OCI-M2 (cell line): ENCODE data around the gene CKMT1A.
"Not testable (repeated sequence)": the region's sequence is repeated elsewhere in the genome, so short reads cannot be mapped to it uniquely, and the experiment has no call there.

Source experiments
- DNase-seq: peaks from one replicate; lab custom pipeline; 2025; ENCODE audit not compliant: unreplicated experiment; lab: John Stamatoyannopoulos, UW

Gene CKMT1A

DNA sequence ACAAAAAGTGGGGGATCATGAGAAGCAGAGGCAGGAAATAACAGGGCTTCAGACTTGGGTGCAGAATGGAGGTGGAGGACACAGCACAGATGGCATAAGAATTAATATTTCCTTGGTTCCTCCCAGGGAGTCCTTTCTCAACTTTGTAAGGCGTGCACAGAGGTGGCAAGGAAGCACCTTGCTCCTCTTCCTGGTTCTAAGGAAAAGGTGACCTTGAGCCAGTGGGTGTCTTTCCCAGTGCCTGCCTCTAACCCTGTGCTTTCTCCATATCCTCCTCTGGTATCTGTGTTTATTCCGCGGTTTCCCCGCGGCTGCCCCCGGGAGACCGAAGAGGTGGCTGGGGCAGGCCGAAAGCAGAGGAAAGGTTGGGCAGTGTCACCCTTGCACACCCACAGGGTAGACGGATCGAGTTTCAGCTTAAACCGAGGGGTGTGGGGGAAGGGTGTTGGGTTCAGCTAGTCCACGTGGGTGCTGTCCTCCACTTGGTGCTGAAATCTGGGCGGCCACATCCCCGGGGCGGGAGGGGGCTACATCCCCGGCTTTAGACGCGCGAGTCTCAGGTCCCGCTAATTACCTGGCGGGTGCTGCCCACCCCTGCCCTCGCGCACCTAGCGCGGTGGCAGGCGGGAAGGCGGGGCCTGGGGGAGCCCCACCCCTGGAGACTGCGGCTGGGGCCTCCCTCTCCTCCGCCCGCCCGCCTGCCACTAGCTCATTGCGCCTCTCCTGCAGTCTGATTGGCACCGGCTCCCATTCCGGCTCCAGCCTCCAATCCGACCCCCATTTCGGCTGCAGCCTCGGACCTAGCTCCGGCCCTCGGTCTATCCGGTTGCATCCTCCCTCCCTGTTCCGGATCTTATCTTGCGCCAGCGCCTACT lies at the start of gene CKMT1A:
Gene CKMT1A, plus strand, starts transcription at position 712 of the 875 bp plus-strand sequence. CDS start 192 bp downstream, outside the sequence.
- DNase-seq: not testable (repeated sequence)

DNA sequence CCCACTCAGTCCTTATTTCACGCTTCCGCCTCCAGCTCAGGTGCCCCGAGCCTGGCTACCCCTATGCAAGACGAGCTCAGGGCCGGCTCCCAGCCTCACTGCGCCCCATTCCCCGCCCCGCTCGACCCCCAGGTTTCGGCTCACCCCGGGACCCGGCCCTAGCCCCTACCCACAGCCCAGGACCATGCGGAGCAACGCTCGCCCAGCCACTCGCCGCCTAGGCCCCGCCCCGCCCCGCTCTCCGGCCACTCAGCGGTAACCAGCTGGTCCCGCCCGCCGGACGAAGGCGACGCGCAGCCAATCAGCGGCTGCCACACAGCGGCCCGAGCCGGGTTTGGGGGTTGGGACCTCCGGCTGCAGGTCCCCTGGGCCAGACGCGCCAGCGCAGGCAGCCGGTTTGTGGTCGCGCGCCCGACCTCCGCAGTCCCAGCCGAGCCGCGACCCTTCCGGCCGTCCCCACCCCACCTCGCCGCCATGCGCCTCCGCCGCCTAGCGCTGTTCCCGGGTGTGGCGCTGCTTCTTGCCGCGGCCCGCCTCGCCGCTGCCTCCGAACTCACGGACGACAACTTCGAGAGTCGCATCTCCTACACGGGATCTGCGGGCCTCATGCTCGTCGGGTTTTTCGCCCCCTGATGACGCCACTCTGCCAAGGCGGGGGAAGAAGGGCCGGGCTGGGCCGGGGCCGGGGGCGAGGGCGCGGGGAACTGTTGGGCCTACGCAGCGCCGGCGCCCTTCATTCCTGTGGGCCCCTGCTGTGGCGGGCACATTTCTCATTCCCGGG lies 44.8 kb upstream of the CKMT1A start, which contains the start of gene CATSPER2:
Gene CATSPER2, minus strand, starts transcription at position 196 of the 781 bp plus-strand sequence. CDS start 783 bp downstream, outside the sequence.
- DNase-seq: no peak

DNA sequence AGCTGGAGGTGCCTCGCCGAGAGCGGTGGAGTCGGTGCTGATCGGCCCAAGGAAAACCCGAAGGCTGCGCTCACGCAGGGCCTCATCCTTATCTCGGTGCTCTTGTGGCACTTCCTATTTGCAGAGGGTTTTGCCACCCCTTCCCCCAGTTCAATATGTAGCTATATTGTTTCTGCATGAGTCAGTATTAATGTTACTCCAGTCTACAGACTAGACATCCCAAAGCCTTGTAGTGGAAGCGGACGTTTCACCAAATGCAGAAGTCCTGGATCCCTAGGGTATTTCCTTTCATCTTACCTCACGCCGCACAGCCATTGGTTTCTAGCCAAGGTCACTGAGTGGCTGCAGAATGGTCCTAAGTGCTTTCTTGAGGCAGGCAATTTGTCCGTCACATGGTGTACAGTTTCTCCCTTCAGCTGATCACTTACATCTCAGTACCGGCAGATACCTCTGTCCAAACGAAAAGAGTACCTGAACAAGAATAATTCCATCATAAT lies 44.2 kb upstream of the CKMT1A start:
- not testable (repeated sequence) for DNase-seq

DNA sequence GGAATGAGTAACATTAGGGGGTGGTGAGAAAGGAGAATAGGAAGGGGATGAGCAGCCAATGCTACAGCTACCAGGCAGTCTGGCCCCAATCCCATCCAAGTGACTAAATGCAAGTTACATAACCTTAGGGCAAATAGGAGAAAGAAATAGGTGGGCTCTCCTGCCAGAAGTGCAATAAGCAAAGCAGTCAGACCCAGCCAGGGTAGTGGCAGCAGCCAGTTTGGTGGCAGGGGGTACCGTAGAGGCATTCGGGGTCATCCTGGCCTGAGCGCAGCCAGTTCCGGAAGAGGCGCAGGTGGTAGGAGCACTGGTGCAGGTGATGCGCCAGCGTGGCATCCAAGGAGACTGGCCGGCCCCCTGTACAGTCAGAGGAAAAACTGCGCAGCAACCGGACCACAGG lies 33.9 kb upstream of the CKMT1A start:
- not testable (repeated sequence) for DNase-seq

DNA sequence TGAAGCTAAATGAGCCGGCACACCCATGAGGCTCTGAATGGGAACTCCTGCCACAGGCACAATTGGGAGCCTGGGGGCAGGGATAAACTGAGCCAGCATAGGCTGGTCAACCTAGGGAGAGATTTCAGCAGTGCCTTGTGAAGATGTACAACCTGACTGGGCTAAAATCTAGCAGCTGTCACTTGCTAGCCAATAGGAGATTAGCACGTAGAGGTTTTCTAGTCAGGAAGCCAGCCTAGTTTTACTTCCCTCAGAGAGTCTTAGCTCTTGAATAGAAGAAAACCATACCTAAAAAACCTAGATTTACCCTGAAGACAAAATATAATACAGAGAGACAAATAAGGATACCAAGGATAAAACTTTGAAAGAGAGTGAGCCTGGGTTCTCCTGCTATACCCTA lies 31.4 kb upstream of the CKMT1A start:
- DNase-seq: not testable (repeated sequence)

DNA sequence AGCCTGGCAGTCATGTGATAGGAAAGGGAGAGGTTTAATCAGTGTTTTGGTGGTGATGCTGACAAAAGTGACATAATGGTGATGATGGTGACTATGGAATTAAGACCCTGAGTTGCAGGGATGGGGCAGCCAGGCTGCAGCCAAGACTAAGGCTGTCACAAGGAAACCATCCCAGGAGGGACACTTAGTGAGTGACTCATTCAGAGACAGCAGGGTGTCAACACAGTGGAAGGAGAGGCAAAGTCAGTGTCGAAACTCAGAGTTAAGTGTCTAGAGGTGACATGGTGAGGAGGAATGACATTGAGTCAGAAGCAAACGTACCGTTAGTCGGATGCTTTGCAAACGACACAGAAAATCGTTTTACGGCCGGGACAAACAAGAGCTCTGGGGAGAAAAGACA lies 30.3 kb upstream of the CKMT1A start:
- DNase-seq: not testable (repeated sequence)

DNA sequence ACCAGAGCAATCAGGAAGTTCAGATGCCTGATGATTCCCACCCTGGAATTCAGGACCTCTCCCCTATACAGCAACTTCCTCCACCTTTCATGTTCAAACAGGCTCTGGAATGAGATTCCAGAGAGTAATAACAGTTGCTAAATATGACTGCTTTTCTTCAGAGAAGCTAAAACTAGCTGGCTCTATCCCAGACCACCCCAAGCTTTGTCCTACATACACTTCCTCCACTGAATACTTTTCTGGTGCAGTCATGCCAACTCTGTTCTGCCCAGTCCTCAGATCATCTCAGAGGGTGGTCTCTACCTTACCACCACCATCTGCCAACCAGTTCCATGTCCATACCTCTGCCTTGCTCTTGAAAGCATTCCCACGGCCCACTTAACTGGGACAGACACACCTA lies 27.5 kb upstream of the CKMT1A start:
- DNase-seq: not testable (repeated sequence)

DNA sequence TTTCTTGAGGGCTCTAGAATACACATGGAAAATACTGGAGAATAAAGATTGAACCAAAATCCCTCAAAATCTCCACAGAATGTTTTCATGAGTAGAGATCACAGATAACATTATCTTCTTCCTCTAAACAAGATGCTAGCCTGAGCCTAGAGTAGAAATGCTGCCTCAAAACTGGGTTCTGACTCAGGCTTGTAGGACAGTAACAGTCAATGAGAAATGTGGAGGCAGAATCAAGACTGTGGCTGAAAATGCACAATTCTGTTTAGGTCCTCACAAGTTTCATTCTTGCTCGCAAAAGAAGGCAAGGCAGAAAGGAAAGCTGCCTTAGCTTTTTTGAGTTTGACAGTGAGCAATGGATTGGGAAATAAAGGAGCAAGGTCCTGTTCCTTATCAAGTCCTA lies 19.5 kb upstream of the CKMT1A start:
- not testable (repeated sequence) for DNase-seq

DNA sequence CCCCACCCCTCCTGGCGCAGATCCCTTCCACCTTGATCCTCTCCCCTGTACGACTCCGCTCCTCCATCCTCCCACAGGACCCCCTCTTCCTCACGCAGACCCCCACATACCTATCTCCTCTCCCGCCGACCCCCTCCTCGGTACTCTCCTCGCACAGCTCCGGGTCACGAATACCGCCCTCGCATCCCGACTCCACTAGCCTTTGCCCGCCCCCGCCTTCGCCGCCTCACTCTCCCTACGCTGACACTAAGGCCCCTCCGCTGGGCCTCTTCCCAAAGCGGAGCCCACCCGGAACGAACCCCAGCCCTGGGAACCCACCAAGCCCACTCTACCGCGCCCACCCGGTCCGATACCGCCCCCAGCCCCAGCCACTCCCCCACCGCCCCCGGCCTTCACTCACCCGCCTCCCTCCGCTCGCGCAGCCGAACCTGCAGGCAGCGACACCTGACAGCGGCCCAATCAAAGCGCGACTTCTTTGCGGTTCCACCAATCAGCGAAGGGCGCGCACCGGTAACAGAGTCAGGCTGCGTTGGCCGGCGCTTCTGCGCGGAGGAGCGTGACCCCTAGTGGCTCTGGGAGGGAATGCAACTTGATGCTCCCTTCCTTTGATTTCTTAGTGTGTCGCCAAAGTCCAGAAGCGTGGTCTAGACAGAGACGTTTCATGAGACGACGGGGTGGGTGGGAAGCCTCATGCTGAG lies 3.9 kb upstream of the CKMT1A start:
- not testable (repeated sequence) for DNase-seq

DNA sequence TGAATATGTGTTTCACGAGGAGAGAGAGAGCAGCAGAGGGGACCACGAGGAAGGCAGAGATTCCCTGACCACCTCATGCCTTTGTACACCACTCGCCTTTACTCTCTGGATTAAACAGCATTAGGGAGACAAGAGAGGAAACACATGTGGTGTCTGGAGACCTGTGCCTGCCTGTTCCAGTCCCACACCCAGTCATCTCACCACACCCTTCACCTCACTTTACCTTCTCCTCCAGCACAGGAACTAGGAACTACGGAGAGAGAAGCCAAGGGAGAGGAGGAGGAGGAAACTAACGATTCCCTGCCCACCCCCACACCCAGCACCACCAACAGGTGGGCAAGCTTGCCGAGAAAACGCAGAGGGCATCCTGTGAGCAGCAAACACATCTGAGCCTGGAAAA lies 980 bp upstream of the CKMT1A start:
- not testable (repeated sequence) for DNase-seq

DNA sequence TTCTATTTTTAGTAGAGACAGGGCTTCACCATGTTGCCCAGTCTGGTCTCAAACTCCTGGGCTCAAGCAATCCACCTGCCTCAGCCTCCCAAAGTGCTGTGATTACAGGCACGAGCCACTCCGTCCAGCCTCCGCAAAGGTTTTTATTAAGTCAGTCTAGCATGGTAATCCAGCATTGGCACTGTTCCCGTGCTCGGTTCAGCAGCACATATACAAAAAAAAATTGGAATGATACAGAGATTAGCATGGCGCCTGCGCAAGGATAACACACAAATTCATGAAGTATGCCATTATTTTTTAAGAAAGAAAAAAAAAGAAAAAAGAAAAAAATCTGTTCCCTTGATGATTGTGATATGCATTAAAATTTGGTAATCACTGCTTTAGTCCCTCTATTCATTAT lies 8.5 kb downstream of the CKMT1A start:
- no peak for DNase-seq

DNA sequence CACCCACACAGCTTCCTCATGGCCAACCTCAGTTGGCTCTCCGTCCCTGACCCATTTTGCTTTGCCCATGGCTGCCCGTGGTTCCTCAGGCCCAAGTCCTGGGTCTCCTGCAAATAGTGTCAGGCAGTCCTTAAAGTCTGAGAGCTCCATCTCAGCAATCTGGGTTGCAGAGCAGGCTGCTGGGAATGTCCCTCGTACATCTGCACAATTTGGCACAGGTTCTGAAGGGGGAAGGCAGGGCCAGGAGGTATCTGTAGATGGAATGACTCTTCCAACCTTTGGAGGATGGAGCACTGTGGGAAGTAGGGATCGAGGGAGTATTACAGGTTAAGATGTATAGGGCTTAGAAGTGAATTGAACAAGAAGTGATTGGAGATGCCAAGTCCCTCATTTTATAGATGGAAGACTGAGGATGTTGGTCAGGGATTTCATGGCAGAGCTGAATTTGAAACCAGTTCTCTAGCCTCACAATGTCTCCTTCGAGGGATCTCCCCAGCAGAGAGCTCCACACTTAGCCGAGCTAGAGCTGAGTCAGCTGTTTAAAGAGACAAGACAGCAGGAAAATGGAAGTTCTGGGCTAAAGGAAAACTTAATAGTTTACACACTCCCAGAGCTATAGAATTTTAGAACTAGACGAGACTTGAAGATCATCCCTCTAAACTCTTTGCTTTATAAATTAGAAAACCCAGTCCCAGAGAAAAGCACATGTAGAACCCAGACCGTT lies 9.2 kb downstream of the CKMT1A start:
- no peak for DNase-seq

DNA sequence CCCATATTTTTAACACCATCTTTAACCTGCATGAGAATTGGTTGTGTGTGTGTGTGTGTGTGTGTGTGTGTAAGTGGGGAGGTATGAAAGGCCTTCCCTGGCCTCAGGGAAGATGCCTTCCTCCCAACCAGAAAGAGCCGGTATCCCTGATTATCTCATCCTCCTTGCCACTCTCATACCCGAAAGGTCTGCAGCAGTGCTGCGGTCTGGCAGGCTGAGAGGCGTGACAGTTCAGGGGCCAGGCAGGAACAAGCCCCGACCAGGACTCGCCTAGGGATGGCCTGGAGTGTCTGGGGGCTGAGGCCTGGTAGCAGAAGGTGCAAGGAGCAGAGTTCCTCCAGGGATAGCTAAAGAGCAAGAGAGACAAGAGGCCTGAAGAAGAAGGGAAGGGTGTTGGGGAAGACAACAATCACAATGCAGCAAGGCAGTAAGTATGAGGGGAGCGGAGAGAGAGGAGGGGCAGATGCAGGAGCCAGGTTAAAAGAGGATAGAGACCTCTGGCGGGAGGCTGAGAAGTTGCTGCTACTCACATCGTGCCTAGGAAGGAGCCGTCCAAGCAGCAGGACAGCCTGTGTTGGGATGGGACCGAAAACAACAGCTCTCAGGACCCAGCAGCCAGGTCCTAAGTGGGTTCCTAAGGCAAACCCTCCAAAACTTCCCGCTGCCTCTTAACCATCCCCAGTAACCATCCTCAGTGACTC lies 16.9 kb downstream of the CKMT1A start:
- DNase-seq: not testable (repeated sequence)

DNA sequence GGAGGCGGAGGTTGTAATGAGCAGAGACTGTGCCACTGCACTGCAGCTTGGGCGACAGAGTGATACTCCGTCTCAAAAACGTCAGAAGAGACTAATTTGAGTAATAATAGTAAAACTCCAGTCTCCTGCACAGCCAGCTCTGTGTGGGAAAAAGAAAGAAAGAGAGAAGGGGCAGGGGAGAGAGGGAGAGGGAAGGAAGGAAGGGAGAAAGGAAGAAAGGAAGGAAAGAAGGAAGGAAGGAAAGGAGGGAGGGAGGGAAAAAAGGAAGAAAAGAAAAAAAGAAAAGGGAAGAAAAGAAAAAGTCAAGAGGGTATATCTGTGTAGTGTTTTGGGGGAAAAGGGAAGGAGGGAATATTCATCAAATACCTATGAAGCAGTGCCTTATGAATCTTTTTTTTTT lies 29.5 kb downstream of the CKMT1A start:
- no peak for DNase-seq

DNA sequence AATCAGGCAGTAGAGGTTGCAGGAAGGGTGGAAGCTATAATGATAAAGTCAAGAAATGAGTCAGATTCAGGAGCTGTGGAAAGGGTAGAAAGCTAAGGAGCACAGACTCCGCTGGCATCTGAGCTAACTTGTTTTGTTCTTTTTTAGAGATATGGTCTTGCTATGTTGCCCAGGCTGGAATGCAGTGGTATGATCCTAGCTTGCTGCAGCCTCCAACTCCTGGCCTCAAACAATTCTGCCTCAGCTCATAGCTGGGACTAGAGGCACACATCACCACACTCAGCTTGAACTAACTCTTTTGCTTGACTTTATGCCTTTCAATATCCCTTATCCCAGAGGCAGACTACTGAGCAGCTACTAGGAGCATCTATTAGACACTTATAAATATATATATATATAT lies 32.6 kb downstream of the CKMT1A start:
- DNase-seq: not testable (repeated sequence)

DNA sequence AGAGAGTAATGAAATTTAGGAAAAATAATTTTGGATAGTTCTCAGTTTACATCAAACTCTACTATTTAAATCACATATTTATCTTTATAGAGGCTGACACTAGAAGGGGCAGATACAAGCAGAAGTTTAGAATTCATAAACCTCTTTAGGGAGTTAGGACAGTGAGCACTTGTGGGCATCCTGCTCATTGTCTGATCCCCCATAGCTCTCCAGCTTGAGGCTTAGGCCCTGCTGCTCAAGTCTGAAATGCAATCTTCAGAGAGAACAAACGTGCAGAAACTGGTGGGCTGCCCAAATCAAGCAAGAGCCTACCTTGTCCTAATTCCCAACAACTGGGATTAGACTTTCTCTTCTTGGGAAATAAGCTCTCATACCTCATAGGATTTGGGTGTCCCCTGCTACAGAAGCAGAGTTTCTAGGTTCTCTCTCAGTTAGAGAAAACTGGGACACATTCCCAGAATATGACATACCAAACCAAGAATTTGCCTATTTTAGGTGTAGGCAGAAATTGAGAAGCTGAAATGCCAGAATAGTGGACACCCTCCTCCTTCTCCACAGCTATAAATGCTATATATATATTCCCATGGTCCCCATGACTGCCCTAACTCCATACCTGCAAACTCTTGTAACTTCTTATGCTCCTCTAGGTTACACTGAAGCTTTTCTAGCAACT lies 34.5 kb downstream of the CKMT1A start:
- DNase-seq: not testable (repeated sequence)

DNA sequence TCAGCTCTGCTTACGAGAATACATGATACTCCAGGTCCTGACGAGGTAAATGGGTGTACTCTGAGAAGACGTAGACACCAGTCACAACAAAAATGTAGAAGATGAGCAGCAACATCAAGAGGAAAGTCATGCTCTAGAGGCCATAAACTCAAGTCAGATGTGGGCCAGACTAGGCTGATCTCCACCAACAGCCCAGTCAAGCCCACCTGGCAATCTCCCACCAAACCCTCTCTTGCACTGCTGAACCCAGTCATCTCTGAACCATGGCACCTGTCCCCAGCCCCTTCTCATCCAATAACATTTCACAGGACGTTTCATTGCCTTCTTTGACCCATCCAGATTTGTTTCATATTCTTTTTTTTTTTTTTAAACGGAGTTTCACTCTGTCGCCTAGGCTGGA lies 41.8 kb downstream of the CKMT1A start:
- DNase-seq: no peak

DNA sequence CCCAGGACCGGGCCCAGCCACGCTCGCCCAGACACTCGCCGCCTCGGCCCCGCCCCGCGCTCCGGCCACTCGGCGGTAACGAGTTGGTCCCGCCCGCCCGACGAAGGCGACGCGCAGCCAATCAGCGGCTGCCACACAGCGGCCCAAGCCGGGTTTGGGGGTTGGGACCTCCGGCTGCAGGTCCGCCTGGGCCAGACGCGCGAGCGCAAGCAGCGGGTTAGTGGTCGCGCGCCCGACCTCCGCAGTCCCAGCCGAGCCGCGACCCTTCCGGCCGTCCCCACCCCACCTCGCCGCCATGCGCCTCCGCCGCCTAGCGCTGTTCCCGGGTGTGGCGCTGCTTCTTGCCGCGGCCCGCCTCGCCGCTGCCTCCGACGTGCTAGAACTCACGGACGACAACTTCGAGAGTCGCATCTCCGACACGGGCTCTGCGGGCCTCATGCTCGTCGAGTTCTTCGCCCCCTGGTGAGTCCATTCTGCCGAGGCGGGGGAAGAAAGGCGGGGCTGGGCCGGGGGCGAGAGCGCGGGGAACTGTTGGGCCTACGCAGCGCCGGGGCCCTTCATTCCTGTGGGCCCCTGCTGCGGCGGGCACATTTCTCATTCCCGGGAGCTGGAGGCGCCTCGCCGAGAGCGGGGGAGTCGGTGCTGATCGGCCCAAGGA lies 52.7 kb downstream of the CKMT1A start, which contains the start of gene PDIA3:
Gene PDIA3, plus strand, starts transcription at position 194 of the 658 bp plus-strand sequence. Its CDS starts 102 bp downstream, at position 296.
- DNase-seq: peak; percentile 46
